Loucy (cell line): ENCODE measurements around the gene ATP2A2.

Source experiments
- H2AFZ ChIP-seq: fragments of 200-600 bp; sonication (generic); 2 replicates; pipeline ENCODE4 v1.6.0; 2016; ENCODE audit warnings: antibody characterized with exemption, mild to moderate bottlenecking, low read length, moderate library complexity
- H3F3A ChIP-seq: fragments of 200-600 bp; 2 replicates; pipeline ENCODE4 v1.6.0; 2016; ENCODE audit warnings: antibody characterized with exemption, low read depth, mild to moderate bottlenecking
- H3K27me3 ChIP-seq: fragments of 200-600 bp; sonication (generic); 2 replicates; pipeline ENCODE4 v1.6.1; 2014; ENCODE audit warnings: low read length, mild to moderate bottlenecking; ENCODE audit not compliant: insufficient read depth, poor library complexity, severe bottlenecking
- H3K36me3 ChIP-seq: fragments of 200-600 bp; sonication (generic); 2 replicates; pipeline ENCODE4 v1.6.1; 2016; ENCODE audit warnings: low read length; ENCODE audit not compliant: insufficient read depth
- H3K4me1 ChIP-seq: fragments of 200-600 bp; sonication (generic); 2 replicates; pipeline ENCODE4 v1.5.1; 2014; ENCODE audit warnings: low read length, mild to moderate bottlenecking; ENCODE audit not compliant: insufficient read depth, poor library complexity, severe bottlenecking
- H3K4me2 ChIP-seq: fragments of 200-600 bp; sonication (generic); 2 replicates; pipeline ENCODE4 v1.6.0; 2014; ENCODE audit warnings: antibody characterized with exemption, low read length, low read depth, mild to moderate bottlenecking; ENCODE audit not compliant: poor library complexity, severe bottlenecking
- H3K4me3 ChIP-seq: fragments of 200-600 bp; sonication (generic); 2 replicates; pipeline ENCODE4 v1.5.1; 2014; ENCODE audit warnings: low read length, mild to moderate bottlenecking, mixed read lengths; ENCODE audit not compliant: poor library complexity, severe bottlenecking
- H3K79me2 ChIP-seq: fragments of 200-600 bp; sonication (generic); 2 replicates; pipeline ENCODE4 v1.6.1; 2014; ENCODE audit warnings: low read length; ENCODE audit not compliant: insufficient read depth
- H3K9ac ChIP-seq: fragments of 200-600 bp; sonication (generic); 2 replicates; pipeline ENCODE4 v1.6.0; 2014; ENCODE audit warnings: mild to moderate bottlenecking, low read depth, low read length, moderate library complexity; ENCODE audit not compliant: poor library complexity, severe bottlenecking
- H3K9me2 ChIP-seq: fragments of 200-600 bp; sonication (generic); replicated peaks from 2 replicates; pipeline ENCODE4 v1.6.1; 2016; ENCODE audit warnings: low read depth, low read length, mixed read lengths
- H3K9me3 ChIP-seq: fragments of 200-600 bp; sonication (generic); 2 replicates; pipeline ENCODE4 v1.6.1; 2014; ENCODE audit warnings: mild to moderate bottlenecking, antibody characterized with exemption, low read length, low read depth; ENCODE audit not compliant: insufficient read depth
- H4K20me1 ChIP-seq: fragments of 200-600 bp; sonication (generic); 2 replicates; pipeline ENCODE4 v1.6.0; 2014; ENCODE audit warnings: antibody characterized with exemption, low read length, mild to moderate bottlenecking; ENCODE audit not compliant: insufficient read depth, poor library complexity, severe bottlenecking
- EZH2phosphoT487 ChIP-seq: fragments of 200-600 bp; IDR thresholded peaks from 2 replicates; pipeline ENCODE4 v1.6.1; 2018; ENCODE audit warnings: antibody characterized with exemption, mild to moderate bottlenecking, moderate library complexity, borderline replicate concordance
- TF ChIP-seq, protein P1 (sequence below): fragments of 200-600 bp; sonication (generic); conservative IDR thresholded peaks from 2 replicates; pipeline ENCODE4 v1.5.1; 2014; ENCODE audit warnings: mild to moderate bottlenecking, antibody characterized with exemption, low read length

The ATP2A2 gene

DNA sequence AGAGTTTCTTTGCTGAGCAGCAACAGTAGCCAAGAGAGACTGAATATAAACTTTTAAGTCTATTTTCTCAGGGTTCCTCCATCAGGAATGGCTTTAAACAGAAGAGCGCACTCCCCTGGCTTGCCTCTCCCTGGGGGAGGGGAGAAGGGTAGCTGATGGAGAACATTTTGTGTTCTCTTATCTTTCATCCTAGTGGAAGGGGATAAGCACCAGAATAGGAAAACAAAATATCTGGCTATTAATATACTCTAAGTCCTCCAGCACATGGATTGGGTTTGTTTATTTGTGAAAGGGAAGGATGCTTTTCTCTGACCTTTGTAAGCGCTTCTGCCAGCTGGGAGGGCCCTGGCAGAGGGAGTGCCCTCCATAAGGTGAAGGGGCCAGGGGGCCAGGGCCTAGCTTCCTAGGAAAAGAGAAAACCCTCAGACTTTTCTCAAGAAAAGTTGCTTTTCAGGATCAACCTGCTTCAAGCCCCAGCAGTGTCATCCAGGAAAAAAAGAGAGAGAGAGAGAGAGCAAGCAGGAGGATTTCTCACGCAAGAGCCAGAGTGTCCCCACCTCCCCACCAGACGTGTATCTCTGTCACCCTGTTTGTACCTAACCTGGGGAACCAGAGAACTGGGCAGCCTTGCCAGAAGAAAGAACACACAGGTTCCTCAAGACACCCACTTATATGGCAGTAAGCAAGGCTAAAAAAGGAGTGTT is 34.3 kb upstream of the ATP2A2 start:
- TF ChIP-seq, protein P1, sequence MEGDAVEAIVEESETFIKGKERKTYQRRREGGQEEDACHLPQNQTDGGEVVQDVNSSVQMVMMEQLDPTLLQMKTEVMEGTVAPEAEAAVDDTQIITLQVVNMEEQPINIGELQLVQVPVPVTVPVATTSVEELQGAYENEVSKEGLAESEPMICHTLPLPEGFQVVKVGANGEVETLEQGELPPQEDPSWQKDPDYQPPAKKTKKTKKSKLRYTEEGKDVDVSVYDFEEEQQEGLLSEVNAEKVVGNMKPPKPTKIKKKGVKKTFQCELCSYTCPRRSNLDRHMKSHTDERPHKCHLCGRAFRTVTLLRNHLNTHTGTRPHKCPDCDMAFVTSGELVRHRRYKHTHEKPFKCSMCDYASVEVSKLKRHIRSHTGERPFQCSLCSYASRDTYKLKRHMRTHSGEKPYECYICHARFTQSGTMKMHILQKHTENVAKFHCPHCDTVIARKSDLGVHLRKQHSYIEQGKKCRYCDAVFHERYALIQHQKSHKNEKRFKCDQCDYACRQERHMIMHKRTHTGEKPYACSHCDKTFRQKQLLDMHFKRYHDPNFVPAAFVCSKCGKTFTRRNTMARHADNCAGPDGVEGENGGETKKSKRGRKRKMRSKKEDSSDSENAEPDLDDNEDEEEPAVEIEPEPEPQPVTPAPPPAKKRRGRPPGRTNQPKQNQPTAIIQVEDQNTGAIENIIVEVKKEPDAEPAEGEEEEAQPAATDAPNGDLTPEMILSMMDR, result no peak
- no peak for TF ChIP-seq EZH2phosphoT487
- no peak overlapping the region for H3K4me3 ChIP-seq
- H3K36me3 ChIP-seq, result no peaks in the 10 kb centered on the region
- H3K9ac ChIP-seq, result no peak overlapping the region
- no peaks in the 10 kb centered on the region for H3K79me2 ChIP-seq
- no peaks in the 10 kb centered on the region for H3F3A ChIP-seq
- no peaks in the 10 kb centered on the region for H4K20me1 ChIP-seq
- no peak overlapping the region for H3K4me2 ChIP-seq
- no peaks in the 10 kb centered on the region for H3K27me3 ChIP-seq
- no peaks in the 10 kb centered on the region for H3K9me2 ChIP-seq
- no peak overlapping the region for H2AFZ ChIP-seq
- no peaks in the 10 kb centered on the region for H3K4me1 ChIP-seq
- no peaks in the 10 kb centered on the region for H3K9me3 ChIP-seq

- Histone ChIP-seq H3K4me1 (no peaks in the 10 kb centered on the region), H3K4me2 (no peak overlapping the region), H3K9me3 (no peaks in the 10 kb centered on the region), H3K79me2 (no peaks in the 10 kb centered on the region), H3K27me3 (no peaks in the 10 kb centered on the region), H2AFZ (no peak overlapping the region), H4K20me1 (no peaks in the 10 kb centered on the region), H3F3A (no peaks in the 10 kb centered on the region), H3K4me3 (no peak overlapping the region), H3K9ac (no peak overlapping the region), H3K9me2 (no peaks in the 10 kb centered on the region), H3K36me3 (no peaks in the 10 kb centered on the region)
- TF ChIP-seq, protein P1, result no peak
- no peak for TF ChIP-seq EZH2phosphoT487
These were observed 33.5 kb upstream of the ATP2A2 start for GRCh38 chr12:110247340-110248095.

- no peaks in the 10 kb centered on the region for H4K20me1 ChIP-seq
- H3K4me2 ChIP-seq, result no peak overlapping the region
These were observed 33.0 kb upstream of the ATP2A2 start for GRCh38 chr12:110248096-110248447.

More at GRCh38 chr12:110248096-110248447, 33.0 kb upstream of the ATP2A2 start:
- Histone ChIP-seq H3K9me3 (no peaks in the 10 kb centered on the region), H3K9ac (no peak overlapping the region), H3K36me3 (no peaks in the 10 kb centered on the region), H2AFZ (no peak overlapping the region), H3K79me2 (no peaks in the 10 kb centered on the region), H3K4me3 (no peak overlapping the region), H3K27me3 (no peaks in the 10 kb centered on the region), H3K9me2 (no peaks in the 10 kb centered on the region), H3K4me1 (no peaks in the 10 kb centered on the region), H3F3A (no peaks in the 10 kb centered on the region)
- TF ChIP-seq EZH2phosphoT487, result no peak
- TF ChIP-seq, protein P1, result no peak
